C4-2B (cell line): Measurements from ENCODE around the gene SMU1.

Experiments
- ZFX ChIP-seq: fragments of 450-650 bp; IDR thresholded peaks from 2 replicates; pipeline ENCODE4 v1.6.1; 2017
- TF ChIP-seq, protein P1 (sequence below): fragments of 450-650 bp; conservative IDR thresholded peaks from 2 replicates; pipeline ENCODE4 v1.5.1; 2017; ENCODE audit warnings: mild to moderate bottlenecking

DNA sequence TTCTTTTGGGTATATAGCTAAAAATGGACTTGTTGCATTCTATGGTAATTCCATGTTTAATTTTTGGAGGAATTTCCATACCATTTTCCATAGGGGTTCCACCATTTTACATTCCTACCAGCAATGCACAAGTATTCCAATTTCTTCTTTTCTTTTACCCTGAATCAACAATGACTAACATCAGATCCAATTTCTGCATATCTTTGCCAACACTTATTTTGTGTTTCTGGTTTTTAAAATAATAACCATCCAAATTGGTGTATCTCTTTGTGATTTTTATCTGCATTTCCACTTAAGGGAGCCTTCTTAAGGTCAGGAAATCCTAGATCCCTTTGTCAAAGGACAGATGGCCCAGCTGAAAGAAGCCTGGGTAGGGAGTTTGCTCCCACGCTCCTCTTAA lies 29.5 kb upstream of the SMU1 start:
- TF ChIP-seq, protein P1, sequence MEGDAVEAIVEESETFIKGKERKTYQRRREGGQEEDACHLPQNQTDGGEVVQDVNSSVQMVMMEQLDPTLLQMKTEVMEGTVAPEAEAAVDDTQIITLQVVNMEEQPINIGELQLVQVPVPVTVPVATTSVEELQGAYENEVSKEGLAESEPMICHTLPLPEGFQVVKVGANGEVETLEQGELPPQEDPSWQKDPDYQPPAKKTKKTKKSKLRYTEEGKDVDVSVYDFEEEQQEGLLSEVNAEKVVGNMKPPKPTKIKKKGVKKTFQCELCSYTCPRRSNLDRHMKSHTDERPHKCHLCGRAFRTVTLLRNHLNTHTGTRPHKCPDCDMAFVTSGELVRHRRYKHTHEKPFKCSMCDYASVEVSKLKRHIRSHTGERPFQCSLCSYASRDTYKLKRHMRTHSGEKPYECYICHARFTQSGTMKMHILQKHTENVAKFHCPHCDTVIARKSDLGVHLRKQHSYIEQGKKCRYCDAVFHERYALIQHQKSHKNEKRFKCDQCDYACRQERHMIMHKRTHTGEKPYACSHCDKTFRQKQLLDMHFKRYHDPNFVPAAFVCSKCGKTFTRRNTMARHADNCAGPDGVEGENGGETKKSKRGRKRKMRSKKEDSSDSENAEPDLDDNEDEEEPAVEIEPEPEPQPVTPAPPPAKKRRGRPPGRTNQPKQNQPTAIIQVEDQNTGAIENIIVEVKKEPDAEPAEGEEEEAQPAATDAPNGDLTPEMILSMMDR = no peak
- no peak for TF ChIP-seq ZFX
